ENCODE measurements around the gene BBC3.

BBC3 gene

DNA sequence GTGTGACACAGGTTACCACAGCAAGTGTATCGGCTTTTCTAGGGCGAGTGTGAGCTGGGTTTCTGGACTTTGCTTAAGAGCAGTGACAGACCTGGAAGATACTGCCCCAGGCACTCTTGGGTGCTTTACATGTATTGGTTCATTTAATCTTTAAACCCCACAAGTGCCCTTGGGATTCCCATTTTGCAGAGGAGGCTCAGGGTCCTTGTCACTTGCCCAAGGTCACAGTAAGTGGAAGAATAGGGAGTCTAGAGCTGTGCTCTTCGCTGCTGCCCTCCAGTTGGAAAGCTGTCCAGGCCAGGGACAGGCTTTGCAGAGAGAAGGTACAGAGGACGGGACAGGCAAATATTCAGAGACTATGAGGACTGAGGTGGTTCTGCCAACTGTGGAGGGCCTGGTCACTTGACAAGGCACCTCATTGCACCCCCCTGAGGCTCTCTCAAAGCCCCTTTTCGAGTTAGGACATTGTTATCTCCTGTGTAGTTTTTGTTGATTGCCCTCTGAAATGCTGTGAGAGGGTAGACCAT, 42.4 kb downstream of the BBC3 start:
- DNase-seq = no peak

DNA sequence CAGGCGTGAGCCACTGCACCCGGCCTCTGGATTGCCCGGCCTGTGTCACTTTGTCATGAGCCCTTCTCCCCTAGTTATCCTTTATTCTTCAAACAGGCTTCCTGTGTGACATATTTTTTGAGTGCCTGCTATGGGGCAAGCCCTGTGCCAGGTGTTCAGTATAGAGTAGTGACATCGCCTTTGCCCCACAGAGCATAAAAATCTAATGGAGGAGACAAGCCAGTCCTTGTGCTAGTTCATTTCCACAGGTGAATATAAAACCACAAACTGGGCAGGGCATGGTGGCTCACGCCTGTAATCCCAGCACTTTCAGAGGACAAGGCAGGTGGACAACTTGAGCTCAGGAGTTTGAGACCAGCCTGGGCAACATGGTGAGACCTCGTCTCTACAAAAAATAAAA, 43.2 kb downstream of the BBC3 start:
- DNase-seq = no peak

DNA sequence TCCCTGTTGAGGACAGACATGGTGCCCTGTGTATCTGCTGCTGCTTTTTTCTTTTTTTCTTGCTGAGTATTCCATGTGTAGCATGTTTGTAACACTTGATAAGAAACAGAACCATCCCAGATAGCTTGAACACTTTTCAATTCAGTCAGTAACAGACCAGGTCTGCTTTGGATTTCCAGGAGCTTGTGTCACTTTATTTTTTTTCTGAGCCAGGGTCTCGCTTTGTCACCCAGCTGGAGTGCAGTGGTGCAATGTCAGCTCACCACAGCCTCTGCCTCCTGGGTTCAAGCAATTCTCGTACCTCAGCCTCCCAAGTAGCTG, 43.7 kb downstream of the BBC3 start:
- no peak for DNase-seq

DNA sequence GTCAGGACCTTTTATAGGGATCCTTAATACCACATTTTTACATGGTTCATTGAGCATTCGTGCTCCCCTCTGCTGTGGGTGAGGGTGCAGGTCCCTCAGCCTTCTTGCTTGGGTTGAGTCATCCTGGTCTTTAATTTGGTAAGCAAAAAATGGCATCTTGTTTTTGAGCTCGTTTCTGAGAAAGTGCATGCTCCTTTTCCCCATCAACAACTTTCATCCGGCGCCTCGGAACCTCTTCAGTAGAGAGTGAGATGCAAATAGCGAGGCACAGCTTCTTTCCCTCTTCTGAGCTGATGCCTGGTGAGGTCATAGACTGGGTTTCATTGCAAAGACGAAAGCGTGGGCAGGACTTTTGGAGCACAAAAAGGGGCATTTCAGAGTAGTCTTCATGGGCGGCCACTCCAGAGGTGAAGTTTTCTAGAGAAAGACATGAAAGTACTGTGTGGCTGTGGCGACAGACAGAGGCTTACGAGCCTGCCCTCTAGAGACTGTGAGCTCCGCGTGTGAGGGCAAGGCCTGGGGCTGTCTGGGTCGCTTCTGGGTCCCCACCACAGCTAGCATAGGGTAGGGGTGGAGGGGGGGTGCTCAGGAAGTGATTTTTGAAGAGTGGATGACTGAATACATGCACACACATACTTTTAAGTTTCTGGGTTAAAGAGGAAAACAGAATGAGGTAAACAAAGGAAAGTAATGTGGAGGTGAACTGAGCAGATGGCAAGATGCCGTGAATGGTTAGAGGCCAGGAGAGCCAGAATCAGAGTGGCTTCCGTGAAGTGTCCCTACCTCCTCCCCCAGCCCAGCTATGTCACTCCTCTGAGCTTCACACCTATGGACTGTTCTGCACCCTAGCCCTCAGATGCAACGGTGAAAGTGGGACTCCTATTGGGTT, 44.3 kb downstream of the BBC3 start:
- DNase-seq = peak; percentile 77

DNA sequence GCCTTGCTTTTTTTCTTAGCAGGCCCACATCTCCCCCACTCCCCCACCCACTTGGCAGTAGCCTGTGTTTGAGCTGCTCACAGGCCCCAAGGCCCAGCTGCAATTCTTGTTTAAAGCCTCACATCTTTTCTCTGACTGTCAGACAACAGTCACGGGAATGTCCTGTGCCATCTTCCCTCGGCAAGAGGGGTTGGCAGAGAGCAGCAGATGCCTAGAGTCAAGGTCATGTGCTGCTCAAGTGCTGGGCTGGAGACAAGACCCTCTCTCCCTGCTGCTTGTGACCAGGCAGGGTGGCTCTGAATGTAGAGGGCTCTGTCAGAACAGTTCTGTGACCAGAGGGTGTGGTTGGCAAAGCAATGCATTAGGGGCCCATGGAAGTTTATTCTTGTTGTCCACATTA, 47.4 kb downstream of the BBC3 start:
- DNase-seq = no peak

DNA sequence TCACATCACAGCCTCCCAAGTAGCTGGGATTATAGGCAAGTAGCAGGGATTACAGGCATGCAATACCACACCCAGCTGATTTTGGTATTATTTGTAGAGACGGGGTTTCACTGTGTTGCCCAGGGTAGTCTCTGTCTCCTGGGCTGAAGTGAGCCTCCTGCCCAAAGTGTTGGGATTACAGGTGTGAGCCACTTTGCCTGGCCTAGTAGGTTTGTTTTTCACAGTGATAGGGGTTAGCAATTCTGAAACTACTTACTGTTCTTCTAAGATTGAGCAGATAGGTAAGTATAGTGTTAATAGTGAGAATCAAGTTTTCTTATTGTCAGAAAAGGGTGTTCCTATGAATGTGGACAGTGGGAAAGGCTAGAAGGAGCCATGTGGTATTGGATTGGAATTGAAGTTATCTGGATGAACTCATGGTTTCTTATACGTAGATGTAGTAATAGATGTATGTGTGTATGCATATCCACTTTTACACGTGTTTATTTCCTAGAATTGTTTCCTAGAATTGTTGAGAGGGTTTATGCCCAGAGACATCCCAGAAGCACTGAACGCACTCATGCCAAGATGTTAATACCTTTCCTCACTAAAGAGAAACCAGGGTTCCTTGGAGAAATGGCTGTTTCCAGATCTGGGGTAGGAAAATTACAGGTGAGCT, 51.2 kb downstream of the BBC3 start:
- DNase-seq = no peak

DNA sequence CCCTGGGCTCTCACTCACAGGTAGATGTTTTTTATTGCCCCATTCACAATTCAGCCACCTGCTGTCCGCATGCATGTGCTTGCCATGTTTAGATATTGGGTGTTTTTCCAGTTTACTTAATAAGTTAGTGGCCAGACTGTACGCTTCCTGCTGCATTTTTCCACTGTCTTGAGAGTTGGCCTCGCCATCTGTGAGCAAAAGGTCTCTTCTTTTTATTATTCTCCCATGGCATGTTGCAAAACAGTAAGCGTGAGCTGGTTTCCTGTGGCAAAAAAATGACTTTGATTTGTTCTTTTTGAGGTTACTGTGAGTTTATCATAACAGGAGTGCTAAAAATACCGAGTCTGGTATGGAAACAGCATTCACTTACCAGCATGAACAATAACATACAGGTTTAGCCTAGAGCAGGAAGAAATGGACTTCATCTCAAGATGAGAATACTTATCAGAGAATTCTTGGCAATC, 54.3 kb downstream of the BBC3 start:
- peak; percentile 37 for DNase-seq

DNA sequence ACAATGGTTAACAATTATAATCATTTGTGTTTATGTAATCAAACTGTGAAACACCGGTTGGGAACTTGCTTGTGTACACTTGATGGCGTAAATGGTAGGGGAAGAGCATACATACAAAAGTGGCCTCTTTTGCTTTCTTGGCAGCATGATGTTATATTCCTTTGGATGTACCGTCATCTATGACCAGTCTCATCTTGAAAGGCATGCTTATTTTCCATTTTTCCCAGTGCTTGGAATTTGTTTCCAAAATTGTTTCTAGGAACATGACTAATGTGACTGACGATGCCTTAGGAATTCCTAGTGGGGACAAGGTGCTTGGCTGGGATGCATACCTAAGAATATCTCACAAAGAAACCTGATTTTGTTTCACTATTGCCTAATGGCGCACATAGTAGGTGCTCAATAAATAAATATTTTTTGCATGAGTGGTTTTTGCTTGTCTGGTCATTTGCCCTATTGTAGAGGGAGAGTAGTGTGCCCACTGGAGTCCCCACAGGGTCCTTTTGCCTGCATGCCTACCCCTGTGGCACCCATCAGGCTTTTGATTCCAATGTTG, 54.9 kb downstream of the BBC3 start:
- no peak for DNase-seq

DNA sequence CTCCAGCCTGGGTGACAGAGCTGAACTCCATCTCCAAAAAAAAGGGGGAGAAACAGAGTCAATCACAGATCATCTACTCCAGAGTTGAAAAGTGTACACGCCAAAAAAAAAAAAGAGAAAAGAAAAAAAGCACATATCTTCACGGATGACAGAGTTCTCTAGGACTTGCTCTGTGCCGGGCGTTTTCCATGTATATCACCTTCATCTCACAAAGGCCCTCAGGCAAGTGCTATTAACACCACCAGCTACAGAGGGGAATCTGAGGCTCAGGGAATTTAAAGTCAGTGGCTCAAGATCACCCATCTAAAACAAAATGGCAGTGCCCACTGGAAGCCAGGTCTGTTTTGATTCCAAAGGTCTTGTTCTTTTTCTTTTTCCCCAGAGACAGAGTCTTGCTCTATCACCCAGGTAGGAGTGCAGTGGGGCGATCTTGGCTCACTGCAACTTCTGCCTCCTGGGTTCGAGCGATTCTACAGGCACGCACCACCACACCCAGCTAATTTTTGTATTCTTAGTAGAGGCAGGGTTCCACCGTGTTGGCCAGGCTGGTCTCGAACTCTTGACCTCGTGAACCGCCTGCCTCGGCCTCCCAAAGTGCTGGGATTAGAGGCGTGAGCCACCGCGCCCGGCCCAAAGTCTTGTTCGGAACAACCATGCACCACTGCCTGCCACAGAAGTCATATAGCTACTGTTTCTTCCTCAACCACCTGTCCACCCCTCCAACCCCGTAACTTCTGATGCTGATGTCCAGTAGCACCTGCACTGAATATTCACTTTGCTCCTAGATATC, 58.1 kb downstream of the BBC3 start:
- no peak for DNase-seq

Measured in activated CD8-positive, alpha-beta memory T cell treated with anti-CD3 and anti-CD28 coated beads, Interleukin-2, amount 50 U/mL, for 4 hours (primary cell).